ENCODE results near the gene ANGPTL7. TPM values are rescaled to one million over a fixed set of nuclear protein-coding genes. Genes with fewer than 3 reads are reported as not detected.
A peak's percentile ranks its signal among the peaks of the same experiment; 100 is the strongest.
"Not testable (repeated sequence)": the region's sequence is repeated elsewhere in the genome, so short reads cannot be mapped to it uniquely, and the experiment has no call there.

ANGPTL7 gene
- total RNA-seq, 2 donors from 2014 or later, result not detected

DNA sequence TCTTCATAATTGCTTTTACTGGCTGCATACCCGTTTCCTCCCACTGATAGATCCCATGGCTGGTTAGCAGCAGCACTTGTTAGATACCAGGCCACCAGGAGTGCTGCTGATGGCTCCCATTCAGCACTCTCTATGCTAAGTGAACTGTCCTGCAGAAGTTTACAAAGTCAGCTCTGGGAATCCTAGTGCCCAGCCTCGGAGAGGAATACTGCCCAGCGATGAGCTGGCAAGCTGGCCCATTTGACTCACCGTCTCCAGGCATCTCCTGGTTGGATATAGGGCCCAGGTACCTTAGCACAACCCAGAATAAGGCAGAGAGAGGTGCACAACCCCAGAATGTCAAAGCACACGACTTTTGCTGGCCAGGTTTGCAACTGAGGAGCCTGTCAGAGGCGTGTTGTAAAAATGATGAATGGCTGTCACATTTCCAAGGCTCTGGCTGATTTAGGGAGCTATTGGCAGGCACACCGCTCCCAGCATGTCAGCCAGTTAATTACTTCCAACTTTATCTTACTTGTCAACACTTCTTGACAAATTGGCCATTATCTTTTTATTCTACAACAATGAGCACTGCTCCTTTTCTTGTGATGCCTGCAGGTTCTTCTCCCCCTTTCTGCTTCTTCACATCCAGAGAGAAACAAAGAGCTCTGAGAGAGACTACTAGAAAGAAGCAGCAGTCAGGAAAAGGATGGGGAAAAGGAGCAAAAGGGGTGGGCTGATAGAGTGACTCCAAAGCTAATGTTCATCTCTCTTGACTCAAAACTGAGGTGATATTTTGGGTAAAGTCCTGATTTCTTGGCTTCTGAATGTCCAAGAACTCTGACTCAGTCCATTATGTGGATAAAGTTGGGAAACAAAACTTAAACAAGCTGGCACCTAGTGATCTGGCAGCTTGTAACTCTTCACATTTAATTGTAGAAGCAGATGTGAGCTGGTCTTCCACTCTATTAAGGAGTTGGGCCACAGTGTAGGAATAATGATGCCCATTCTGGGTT is 10.8 kb upstream of the ANGPTL7 start:
- Mint-ChIP-seq H3K27ac (no peak overlapping the region), H3K4me1 (ENCODE audit: low read depth in 2 of 2) (peaks cover 0 to 6% of the 10 kb centered on the region in 2 donors)

DNA sequence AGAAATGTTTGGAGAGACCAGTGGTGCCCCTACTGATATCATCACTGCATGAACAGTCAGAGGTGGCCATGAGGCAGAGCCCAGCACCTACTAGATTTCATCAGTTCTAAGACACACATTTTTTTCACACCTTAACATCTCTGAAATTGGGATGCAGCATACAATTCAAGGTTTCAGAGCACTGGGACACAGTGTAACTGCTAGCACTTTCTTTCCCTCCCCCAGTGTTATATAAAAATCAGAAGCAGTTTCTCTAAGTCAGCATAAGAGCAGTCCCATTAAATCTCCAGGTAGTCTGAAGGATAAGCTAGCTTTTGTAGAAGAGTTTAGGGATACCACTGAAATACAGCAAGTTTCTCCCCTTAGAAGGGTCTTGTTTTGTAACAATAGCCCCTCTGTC is 10.0 kb upstream of the ANGPTL7 start:
- H3K27ac Mint-ChIP-seq, result no peak overlapping the region
- no peak overlapping the region for H3K4me3 Mint-ChIP-seq
- no peak for DNase-seq (ENCODE audit: low spot score)
- no peaks in the 10 kb centered on the region for H3K36me3 Mint-ChIP-seq
- no peaks in the 10 kb centered on the region for H3K27me3 Mint-ChIP-seq
- ATAC-seq, result no peak
- no peaks in the 10 kb centered on the region for H3K9me3 Mint-ChIP-seq
- peaks cover 0 to 6% of the 10 kb centered on the region in 2 donors for H3K4me1 Mint-ChIP-seq (ENCODE audit: low read depth in 2 of 2)

More for the DNA sequence above, 10.8 kb upstream of the ANGPTL7 start:
- DNase-seq (ENCODE audit: low spot score), result no peak
- no peaks in the 10 kb centered on the region for H3K27me3 Mint-ChIP-seq
- no peak for ATAC-seq
- no peak overlapping the region for H3K4me3 Mint-ChIP-seq
- no peaks in the 10 kb centered on the region for H3K36me3 Mint-ChIP-seq
- no peaks in the 10 kb centered on the region for H3K9me3 Mint-ChIP-seq

DNA sequence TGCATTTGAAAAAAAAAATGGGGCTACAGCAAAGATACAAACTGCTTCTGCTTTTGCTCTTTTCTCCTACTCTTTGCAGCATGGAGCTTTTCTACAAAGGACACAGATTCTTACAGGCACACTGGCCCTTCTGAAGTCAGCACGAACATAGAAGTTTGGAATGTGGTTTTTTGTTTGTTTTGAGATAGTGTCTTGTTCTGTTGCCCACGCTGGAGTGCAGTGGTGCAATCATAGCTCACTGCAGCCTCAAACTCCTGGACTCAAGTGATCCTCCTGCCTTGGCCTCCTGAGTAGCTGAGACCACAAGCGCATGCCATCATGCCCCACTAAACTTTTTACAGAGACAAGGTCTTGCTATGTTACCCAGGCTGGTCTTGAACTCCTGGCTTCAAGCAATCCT is 9.4 kb upstream of the ANGPTL7 start:
- H3K36me3 Mint-ChIP-seq; ATAC-seq; H3K27ac Mint-ChIP-seq; H3K27me3 Mint-ChIP-seq; DNase-seq (ENCODE audit: low spot score); H3K4me1 Mint-ChIP-seq (ENCODE audit: low read depth in 2 of 2); H3K9me3 Mint-ChIP-seq; H3K4me3 Mint-ChIP-seq: not testable (repeated sequence)

GRCh38 chr1:11180342-11180744 is 8.8 kb upstream of the ANGPTL7 start:
- DNase-seq (ENCODE audit: low spot score) (no peak), ATAC-seq (no peak)
- H3K36me3 Mint-ChIP-seq, result no peaks in the 10 kb centered on the region
- no peaks in the 10 kb centered on the region for H3K9me3 Mint-ChIP-seq
- peaks cover 0 to 6% of the 10 kb centered on the region in 2 donors for H3K4me1 Mint-ChIP-seq (ENCODE audit: low read depth in 2 of 2)
- no peak overlapping the region for H3K4me3 Mint-ChIP-seq
- no peaks in the 10 kb centered on the region for H3K27me3 Mint-ChIP-seq
- H3K27ac Mint-ChIP-seq, result no peak overlapping the region

DNA sequence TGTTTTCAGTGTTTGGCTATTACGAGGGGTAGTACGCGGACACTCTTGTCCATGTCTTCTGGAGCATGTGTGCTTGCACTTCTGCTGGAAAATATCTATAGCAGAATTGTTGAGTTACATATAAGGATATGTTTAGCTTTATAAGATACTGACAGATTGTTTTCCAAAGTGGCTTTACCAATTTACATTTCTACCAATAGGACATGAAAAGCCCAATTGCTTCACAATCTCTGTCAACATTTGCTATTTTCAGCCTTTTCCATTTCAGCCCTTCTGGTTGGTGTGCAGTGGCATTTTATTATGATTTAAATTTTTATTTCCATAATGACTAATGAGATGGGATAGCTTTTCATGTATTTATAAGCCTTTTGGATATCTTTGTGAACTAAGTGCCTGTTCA is 6.3 kb upstream of the ANGPTL7 start:
- no peaks in the 10 kb centered on the region for H3K27me3 Mint-ChIP-seq
- H3K4me1 Mint-ChIP-seq (ENCODE audit: low read depth in 2 of 2), result peaks cover 0 to under 1% of the 10 kb centered on the region in 2 donors
- ATAC-seq, result no peak
- no peak overlapping the region for H3K27ac Mint-ChIP-seq
- no peak for DNase-seq (ENCODE audit: low spot score)
- H3K9me3 Mint-ChIP-seq, result no peaks in the 10 kb centered on the region
- H3K36me3 Mint-ChIP-seq, result no peaks in the 10 kb centered on the region
- H3K4me3 Mint-ChIP-seq, result no peak overlapping the region

- Mint-ChIP-seq H3K4me3 (no peak overlapping the region), H3K36me3 (no peaks in the 10 kb centered on the region), H3K4me1 (ENCODE audit: low read depth in 2 of 2) (peaks cover 0 to 7% of the 10 kb centered on the region in 2 donors), H3K27ac (no peak overlapping the region), H3K9me3 (no peaks in the 10 kb centered on the region), H3K27me3 (no peaks in the 10 kb centered on the region)
- DNase-seq (ENCODE audit: low spot score) (no peak), ATAC-seq (no peak)
Observed at GRCh38 chr1:11184973-11185372, 4.2 kb upstream of the ANGPTL7 start.

DNA sequence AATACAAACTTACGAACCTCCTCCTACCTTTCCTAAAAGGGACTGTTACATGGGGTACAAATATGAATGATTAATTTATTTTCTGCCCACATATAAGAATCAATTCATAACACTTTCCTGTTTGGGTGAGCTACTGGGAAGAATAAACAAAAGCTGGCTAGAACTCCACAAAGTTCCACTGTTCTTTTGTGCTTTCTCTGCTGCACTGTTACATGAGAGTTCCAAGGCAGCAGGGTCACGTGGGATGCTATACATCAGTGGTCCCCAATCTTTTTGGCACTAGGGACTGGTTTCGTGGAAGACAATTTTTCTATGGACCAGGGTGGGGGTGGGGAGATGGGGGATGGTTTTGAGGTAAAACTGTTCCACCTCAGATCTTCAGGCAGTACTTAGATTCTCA is 2.2 kb upstream of the ANGPTL7 start:
- Mint-ChIP-seq H3K36me3 (no peaks in the 10 kb centered on the region), H3K4me1 (ENCODE audit: low read depth in 2 of 2) (peaks cover 0 to 7% of the 10 kb centered on the region in 2 donors), H3K27me3 (no peaks in the 10 kb centered on the region), H3K27ac (no peak overlapping the region), H3K9me3 (no peaks in the 10 kb centered on the region), H3K4me3 (no peak overlapping the region)
- no peak for ATAC-seq
- no peak for DNase-seq (ENCODE audit: low spot score)

- no peak for ATAC-seq
- peaks cover 0 to 7% of the 10 kb centered on the region in 2 donors for H3K4me1 Mint-ChIP-seq (ENCODE audit: low read depth in 2 of 2)
- H3K4me3 Mint-ChIP-seq, result no peak overlapping the region
- no peaks in the 10 kb centered on the region for H3K9me3 Mint-ChIP-seq
- H3K36me3 Mint-ChIP-seq, result no peaks in the 10 kb centered on the region
- no peaks in the 10 kb centered on the region for H3K27me3 Mint-ChIP-seq
- no peak overlapping the region for H3K27ac Mint-ChIP-seq
- DNase-seq (ENCODE audit: low spot score), result no peak
Observed at GRCh38 chr1:11187494-11187893, 1.7 kb upstream of the ANGPTL7 start.

DNA sequence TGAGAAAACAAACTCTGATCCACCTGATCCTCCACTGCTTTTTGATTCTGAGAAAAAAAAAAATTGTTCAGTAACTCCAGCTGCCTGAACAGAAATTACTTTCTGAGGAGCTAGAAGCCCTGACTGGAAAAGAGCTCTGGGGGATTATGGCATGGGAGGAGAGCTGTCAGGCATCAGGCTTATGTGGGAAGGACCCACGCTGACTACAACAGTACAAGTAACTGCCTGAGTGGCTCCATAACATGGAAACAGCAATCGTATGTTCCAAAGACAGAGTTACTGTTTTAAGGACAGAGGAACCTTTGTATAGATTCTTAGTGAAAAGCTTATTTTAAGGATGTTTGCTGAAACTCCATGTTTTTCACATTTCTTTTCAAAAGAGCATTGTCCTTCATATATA is 1.2 kb upstream of the ANGPTL7 start:
- ATAC-seq, result no peak
- H3K27ac Mint-ChIP-seq, result no peak overlapping the region
- H3K9me3 Mint-ChIP-seq, result no peaks in the 10 kb centered on the region
- H3K27me3 Mint-ChIP-seq, result no peaks in the 10 kb centered on the region
- H3K4me1 Mint-ChIP-seq (ENCODE audit: low read depth in 2 of 2), result peaks cover 0 to 7% of the 10 kb centered on the region in 2 donors
- H3K36me3 Mint-ChIP-seq, result no peaks in the 10 kb centered on the region
- no peak overlapping the region for H3K4me3 Mint-ChIP-seq
- no peak for DNase-seq (ENCODE audit: low spot score)

- peak in 1 of 2 donors; percentile 56 for ATAC-seq
- Mint-ChIP-seq H3K36me3 (no peaks in the 10 kb centered on the region), H3K9me3 (no peaks in the 10 kb centered on the region), H3K4me1 (ENCODE audit: low read depth in 2 of 2) (peaks cover 0 to 7% of the 10 kb centered on the region in 2 donors), H3K27ac (no peak overlapping the region), H3K27me3 (no peaks in the 10 kb centered on the region), H3K4me3 (no peak overlapping the region)
- DNase-seq (ENCODE audit: low spot score), result no peak
Observed at GRCh38 chr1:11188381-11188780, 774 bp upstream of the ANGPTL7 start.

DNA sequence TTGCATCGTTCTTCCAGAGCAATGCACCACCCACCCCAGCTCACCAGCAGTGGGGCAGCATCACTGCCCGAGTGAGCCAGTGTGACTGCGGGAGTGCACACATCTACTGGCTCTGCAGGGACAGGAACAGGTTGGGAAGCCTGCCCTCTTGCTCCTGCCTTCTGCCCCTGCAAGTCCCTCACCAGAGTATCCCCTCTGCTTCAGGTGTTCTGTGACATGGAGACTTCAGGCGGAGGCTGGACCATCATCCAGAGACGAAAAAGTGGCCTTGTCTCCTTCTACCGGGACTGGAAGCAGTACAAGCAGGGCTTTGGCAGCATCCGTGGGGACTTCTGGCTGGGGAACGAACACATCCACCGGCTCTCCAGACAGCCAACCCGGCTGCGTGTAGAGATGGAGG is 4.2 kb downstream of the ANGPTL7 start:
- H3K27ac Mint-ChIP-seq, result no peak overlapping the region
- H3K4me3 Mint-ChIP-seq, result no peak overlapping the region
- H3K36me3 Mint-ChIP-seq, result peaks cover 19% of the 10 kb centered on the region
- no peak for ATAC-seq
- DNase-seq (ENCODE audit: low spot score), result no peak
- H3K9me3 Mint-ChIP-seq, result no peaks in the 10 kb centered on the region
- H3K27me3 Mint-ChIP-seq, result no peaks in the 10 kb centered on the region
- peaks cover 0 to 5% of the 10 kb centered on the region in 2 donors for H3K4me1 Mint-ChIP-seq (ENCODE audit: low read depth in 2 of 2)

GRCh38 chr1:11194407-11195176 is 5.4 kb downstream of the ANGPTL7 start:
- peaks cover 28% of the 10 kb centered on the region for H3K36me3 Mint-ChIP-seq
- ATAC-seq (no peak), DNase-seq (ENCODE audit: low spot score) (no peak)
- no peak overlapping the region for H3K27ac Mint-ChIP-seq
- H3K4me1 Mint-ChIP-seq (ENCODE audit: low read depth in 2 of 2), result no peaks in the 10 kb centered on the region
- no peak overlapping the region for H3K4me3 Mint-ChIP-seq
- no peaks in the 10 kb centered on the region for H3K27me3 Mint-ChIP-seq
- no peaks in the 10 kb centered on the region for H3K9me3 Mint-ChIP-seq

DNA sequence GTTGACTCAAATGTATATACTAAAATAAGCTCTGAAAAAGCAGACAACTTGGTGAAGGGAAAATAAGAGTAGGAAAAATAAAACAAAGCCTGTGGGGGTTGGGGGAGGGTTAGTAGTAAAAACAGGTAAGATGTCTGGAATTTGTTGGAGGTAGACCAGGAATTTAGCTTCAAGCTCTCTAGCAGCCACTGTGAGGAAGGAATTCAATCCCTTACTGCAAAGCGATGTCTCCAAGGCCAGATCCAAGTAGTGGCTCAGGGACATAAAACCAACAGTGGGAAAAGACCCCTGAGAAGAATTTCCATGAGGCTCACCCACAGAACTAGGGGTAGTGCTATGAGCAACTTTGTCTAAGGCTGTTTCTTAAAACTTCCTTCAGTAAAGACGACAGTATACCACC is 7.8 kb downstream of the ANGPTL7 start:
- H3K27ac Mint-ChIP-seq, result no peak overlapping the region
- H3K27me3 Mint-ChIP-seq, result no peaks in the 10 kb centered on the region

GRCh38 chr1:11197359-11197758 is 8.2 kb downstream of the ANGPTL7 start:
- H3K4me3 Mint-ChIP-seq, result no peak overlapping the region
- no peak for ATAC-seq
- no peak overlapping the region for H3K27ac Mint-ChIP-seq
- DNase-seq (ENCODE audit: low spot score), result no peak
- no peaks in the 10 kb centered on the region for H3K9me3 Mint-ChIP-seq
- no peaks in the 10 kb centered on the region for H3K27me3 Mint-ChIP-seq
- H3K36me3 Mint-ChIP-seq, result peaks cover 28% of the 10 kb centered on the region
- H3K4me1 Mint-ChIP-seq (ENCODE audit: low read depth in 2 of 2), result no peaks in the 10 kb centered on the region

More for the DNA sequence above, 7.8 kb downstream of the ANGPTL7 start:
- peaks cover 28% of the 10 kb centered on the region for H3K36me3 Mint-ChIP-seq
- H3K9me3 Mint-ChIP-seq, result no peaks in the 10 kb centered on the region
- ATAC-seq (no peak), DNase-seq (ENCODE audit: low spot score) (no peak)
- H3K4me1 Mint-ChIP-seq (ENCODE audit: low read depth in 2 of 2), result no peaks in the 10 kb centered on the region
- H3K4me3 Mint-ChIP-seq, result no peak overlapping the region
